H9 (cell line): ENCODE measurements around the gene DYNLT4. TPM values are rescaled to one million over a fixed set of nuclear protein-coding genes. Genes with fewer than 3 reads are reported as not detected.
A peak's percentile ranks its signal among the peaks of the same experiment; 100 is the strongest.
"Not testable (repeated sequence)": the region's sequence is repeated elsewhere in the genome, so short reads cannot be mapped to it uniquely, and the experiment has no call there.

Experiments
- DNase-seq: peaks from one replicate; pipeline ENCODE4 v3.0.0-alpha.2; 2017
- H2AFZ ChIP-seq: one replicate; pipeline ENCODE4 v1.6.1; 2013; ENCODE audit warnings: mild to moderate bottlenecking, low read length, control low read depth, moderate library complexity
- H2AK5ac ChIP-seq: 2 replicates; pipeline ENCODE4 v1.6.1; 2013; ENCODE audit warnings: low read length, control low read depth, mixed read lengths; ENCODE audit not compliant: insufficient read length
- H2BK120ac ChIP-seq: one replicate; pipeline ENCODE4 v1.6.1; 2013; ENCODE audit warnings: low read depth, mild to moderate bottlenecking, low read length, control low read depth, inconsistent platforms; ENCODE audit not compliant: poor library complexity, severe bottlenecking
- H2BK12ac ChIP-seq: 2 replicates; pipeline ENCODE4 v1.6.1; 2013; ENCODE audit warnings: low read length, control low read depth, mixed read lengths, low read depth; ENCODE audit not compliant: insufficient read length
- H2BK15ac ChIP-seq: 2 replicates; pipeline ENCODE4 v1.6.1; 2013; ENCODE audit warnings: low read depth, low read length, control low read depth
- H2BK20ac ChIP-seq: one replicate; pipeline ENCODE4 v1.6.1; 2013; ENCODE audit warnings: low read depth, mild to moderate bottlenecking, low read length, control low read depth, inconsistent platforms; ENCODE audit not compliant: poor library complexity, severe bottlenecking
- H2BK5ac ChIP-seq: 2 replicates; pipeline ENCODE4 v1.6.1; 2013; ENCODE audit warnings: low read length, control low read depth, mixed read lengths; ENCODE audit not compliant: insufficient read length
- H3K14ac ChIP-seq: 2 replicates; pipeline ENCODE4 v1.6.1; 2013; ENCODE audit warnings: low read length, control low read depth; ENCODE audit not compliant: insufficient read depth
- H3K18ac ChIP-seq: 2 replicates; pipeline ENCODE4 v1.6.1; 2013; ENCODE audit warnings: low read depth, mild to moderate bottlenecking, mixed read lengths, low read length, control low read depth; ENCODE audit not compliant: insufficient read length
- H3K23ac ChIP-seq: 2 replicates; pipeline ENCODE4 v1.6.1; 2013; ENCODE audit warnings: low read length, control low read depth, mixed read lengths, low read depth; ENCODE audit not compliant: insufficient read length
- H3K23me2 ChIP-seq: 2 replicates; pipeline ENCODE4 v1.6.1; 2013; ENCODE audit warnings: low read depth, mild to moderate bottlenecking, mixed read lengths, low read length, control low read depth; ENCODE audit not compliant: insufficient read length, poor library complexity, severe bottlenecking
- H3K27ac ChIP-seq: 2 replicates; pipeline ENCODE4 v1.5.1; 2013; ENCODE audit warnings: low read length, control low read depth, mixed read lengths, low read depth; ENCODE audit not compliant: insufficient read length
- H3K27me3 ChIP-seq: 2 replicates; pipeline ENCODE4 v1.6.1; 2013; ENCODE audit warnings: low read length, control low read depth, inconsistent platforms; ENCODE audit not compliant: insufficient read depth
- H3K4ac ChIP-seq: 2 replicates; pipeline ENCODE4 v1.6.1; 2013; ENCODE audit warnings: low read depth, mild to moderate bottlenecking, control low read depth, inconsistent platforms, low read length, moderate library complexity
- H3K4me1 ChIP-seq: 2 replicates; pipeline ENCODE4 v1.6.1; 2013; ENCODE audit warnings: low read length, control low read depth, inconsistent platforms; ENCODE audit not compliant: insufficient read depth
- H3K4me2 ChIP-seq: 2 replicates; pipeline ENCODE4 v1.6.1; 2013; ENCODE audit warnings: low read length, control low read depth, mixed read lengths; ENCODE audit not compliant: insufficient read length, insufficient read depth
- H3K56ac ChIP-seq: 2 replicates; pipeline ENCODE4 v1.6.1; 2013; ENCODE audit warnings: low read depth, mild to moderate bottlenecking, mixed read lengths, low read length, control low read depth; ENCODE audit not compliant: insufficient read length
- H3K79me1 ChIP-seq: 2 replicates; pipeline ENCODE4 v1.6.1; 2013; ENCODE audit warnings: low read depth, mild to moderate bottlenecking, moderate library complexity, low read length, control low read depth, inconsistent platforms; ENCODE audit not compliant: insufficient read depth, poor library complexity, severe bottlenecking
- H3K79me2 ChIP-seq: 2 replicates; pipeline ENCODE4 v1.6.1; 2013; ENCODE audit warnings: low read length, control low read depth, inconsistent platforms; ENCODE audit not compliant: insufficient read depth
- H3K9ac ChIP-seq: 2 replicates; pipeline ENCODE4 v1.6.1; 2013; ENCODE audit warnings: low read length, control low read depth, mixed read lengths; ENCODE audit not compliant: insufficient read length; ENCODE audit errors: extremely low read depth
- H3K9me3 ChIP-seq: one replicate; pipeline ENCODE4 v1.6.1; 2013; ENCODE audit warnings: low read depth, low read length, inconsistent platforms; ENCODE audit not compliant: control insufficient read depth
- H3T11ph ChIP-seq: one replicate; pipeline ENCODE4 v1.6.1; 2013; ENCODE audit warnings: mild to moderate bottlenecking, low read length, control low read depth, inconsistent platforms
- H4K20me1 ChIP-seq: one replicate; pipeline ENCODE4 v1.6.1; 2013; ENCODE audit not compliant: control insufficient read depth, insufficient read length, insufficient read depth
- H4K5ac ChIP-seq: 2 replicates; pipeline ENCODE4 v1.6.1; 2013; ENCODE audit warnings: low read depth, mild to moderate bottlenecking, mixed read lengths, low read length, control low read depth; ENCODE audit not compliant: insufficient read length
- H4K8ac ChIP-seq: replicated peaks from 2 replicates; pipeline ENCODE4 v1.6.1; 2013; ENCODE audit warnings: low read length, control low read depth, mixed read lengths, low read depth; ENCODE audit not compliant: insufficient read length
- H4K91ac ChIP-seq: 2 replicates; pipeline ENCODE4 v1.6.1; 2013; ENCODE audit warnings: low read depth, mild to moderate bottlenecking, moderate library complexity, mixed read lengths, low read length, control low read depth; ENCODE audit not compliant: insufficient read length
- H3K27ac Mint-ChIP-seq, 3 experiments: 2 replicates in 2 of 3; 3 replicates in 1 of 3; pipeline ENCODE4 v1.8.0; 2020 to 2021; ENCODE audit warnings: mixed read lengths in 3 of 3, mild to moderate bottlenecking in 1 of 3, moderate library complexity in 1 of 3
- H3K27me3 Mint-ChIP-seq: 2 replicates; pipeline ENCODE4 v1.8.0; 2021; ENCODE audit warnings: low read depth, mild to moderate bottlenecking, moderate library complexity, mixed read lengths
- H3K36me3 Mint-ChIP-seq, 3 experiments: 2 replicates in 2 of 3; 3 replicates in 1 of 3; pipeline ENCODE4 v1.8.0; 2020 to 2021; ENCODE audit warnings: low read depth in 3 of 3, mixed read lengths in 3 of 3; ENCODE audit not compliant: insufficient read depth in 1 of 3
- H3K4me1 Mint-ChIP-seq, 2 experiments: 2 replicates each; pipeline ENCODE4 v1.8.0; 2020; ENCODE audit warnings: mixed read lengths in 2 of 2
- H3K4me3 Mint-ChIP-seq, 2 experiments: 2 replicates in 1 of 2; 3 replicates in 1 of 2; pipeline ENCODE4 v1.8.0; 2020 to 2021; ENCODE audit warnings: mild to moderate bottlenecking in 2 of 2, mixed read lengths in 2 of 2, moderate library complexity in 1 of 2
- H3K9me3 Mint-ChIP-seq, 2 experiments: 2 replicates in 1 of 2; 3 replicates in 1 of 2; pipeline ENCODE4 v1.8.0; 2020; ENCODE audit warnings: mild to moderate bottlenecking in 2 of 2, mixed read lengths in 2 of 2, moderate library complexity in 1 of 2
- WGBS: extraction: QIAGEN DNeasy Blood & Tissue Kit; methylation state at CpG from one replicate; pipeline ENCODE4 v1.1.7; 2013; ENCODE audit warnings: missing lambda C conversion rate, low lambda C conversion rate, mixed read lengths; ENCODE audit not compliant: insufficient read length; ENCODE audit errors: extremely low coverage; 5-methylcytosine and 5-hydroxymethylcytosine counted together
- total RNA-seq: library from RNA; stranded (reverse); gene quantifications from 2 replicates; pipeline ENCODE4 v1.2.1, GENCODE V29; 2021
- TF ChIP-seq, protein P1 (sequence below): fragments of 200-600 bp; sonication (generic); conservative IDR thresholded peaks from 3 replicates; pipeline ENCODE4 v1.8.0; 2021; ENCODE audit warnings: antibody characterized with exemption, mild to moderate bottlenecking

The DYNLT4 gene
- total RNA-seq, 1 experiment from 2014 or later, result not detected

DNA sequence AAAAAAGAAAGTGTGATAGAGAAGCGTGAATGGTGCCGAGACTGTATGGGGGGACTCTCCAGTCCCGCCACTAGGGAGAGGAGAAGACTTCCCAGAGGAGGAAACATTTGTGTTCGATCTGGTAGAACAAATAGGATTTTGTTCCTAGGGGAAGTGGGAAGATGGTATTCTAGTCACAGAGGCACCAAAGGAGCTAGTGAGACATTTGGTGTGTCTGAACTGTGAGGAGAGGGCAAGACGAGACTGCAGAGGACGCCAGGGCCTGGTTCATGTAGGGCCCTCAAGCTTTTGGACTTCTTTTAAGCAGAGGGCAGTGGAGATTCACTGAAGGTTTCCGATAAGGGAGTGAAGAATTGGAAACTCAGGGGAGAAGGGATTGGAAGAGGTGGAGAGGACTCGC lies 4.1 kb upstream of the DYNLT4 start:
- Histone ChIP-seq H3T11ph (no peak overlapping the region), H3K9ac (no peak overlapping the region), H2BK20ac (no peak overlapping the region), H4K20me1 (no peaks in the 10 kb centered on the region), H2AFZ (no peak overlapping the region), H3K79me1 (no peaks in the 10 kb centered on the region), H3K14ac (no peak overlapping the region), H3K4me1 (peaks cover 10% of the 10 kb centered on the region; the same call in 1 of the 2 replicates), H4K8ac (no peak overlapping the region), H3K27ac (no peak overlapping the region), H3K4ac (no peak overlapping the region), H2BK120ac (no peak overlapping the region), H2BK15ac (no peak overlapping the region), H3K79me2 (no peaks in the 10 kb centered on the region), H3K56ac (no peak overlapping the region), H3K9me3 (no peaks in the 10 kb centered on the region), H4K91ac (no peak overlapping the region), H3K4me2 (no peak overlapping the region), H2AK5ac (no peak overlapping the region), H2BK12ac (no peak overlapping the region), H3K27me3 (no peaks in the 10 kb centered on the region), H3K18ac (no peak overlapping the region), H2BK5ac (no peak overlapping the region), H3K23me2 (peaks cover 7% of the 10 kb centered on the region), H4K5ac (no peak overlapping the region), H3K23ac (no peak overlapping the region)
- Mint-ChIP-seq H3K9me3 (no peaks in the 10 kb centered on the region), H3K27ac (peak overlapping the region in 1 of 3 experiments; percentile 38; a peak in 1 of 7 replicates), H3K27me3 (no peaks in the 10 kb centered on the region; the same call in 1 of the 2 replicates), H3K4me1 (peaks cover 38 to 49% of the 10 kb centered on the region in 2 experiments), H3K36me3 (peaks cover 0 to 7% (median 5%) of the 10 kb centered on the region in 3 experiments; a peak in 4 of 7 replicates), H3K4me3 (no peak overlapping the region)
- TF ChIP-seq, protein P1, sequence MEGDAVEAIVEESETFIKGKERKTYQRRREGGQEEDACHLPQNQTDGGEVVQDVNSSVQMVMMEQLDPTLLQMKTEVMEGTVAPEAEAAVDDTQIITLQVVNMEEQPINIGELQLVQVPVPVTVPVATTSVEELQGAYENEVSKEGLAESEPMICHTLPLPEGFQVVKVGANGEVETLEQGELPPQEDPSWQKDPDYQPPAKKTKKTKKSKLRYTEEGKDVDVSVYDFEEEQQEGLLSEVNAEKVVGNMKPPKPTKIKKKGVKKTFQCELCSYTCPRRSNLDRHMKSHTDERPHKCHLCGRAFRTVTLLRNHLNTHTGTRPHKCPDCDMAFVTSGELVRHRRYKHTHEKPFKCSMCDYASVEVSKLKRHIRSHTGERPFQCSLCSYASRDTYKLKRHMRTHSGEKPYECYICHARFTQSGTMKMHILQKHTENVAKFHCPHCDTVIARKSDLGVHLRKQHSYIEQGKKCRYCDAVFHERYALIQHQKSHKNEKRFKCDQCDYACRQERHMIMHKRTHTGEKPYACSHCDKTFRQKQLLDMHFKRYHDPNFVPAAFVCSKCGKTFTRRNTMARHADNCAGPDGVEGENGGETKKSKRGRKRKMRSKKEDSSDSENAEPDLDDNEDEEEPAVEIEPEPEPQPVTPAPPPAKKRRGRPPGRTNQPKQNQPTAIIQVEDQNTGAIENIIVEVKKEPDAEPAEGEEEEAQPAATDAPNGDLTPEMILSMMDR, result no peak
- DNase-seq, result no peak
- no CpG with 5 or more reads among the region's 8 CpGs for WGBS

DNA sequence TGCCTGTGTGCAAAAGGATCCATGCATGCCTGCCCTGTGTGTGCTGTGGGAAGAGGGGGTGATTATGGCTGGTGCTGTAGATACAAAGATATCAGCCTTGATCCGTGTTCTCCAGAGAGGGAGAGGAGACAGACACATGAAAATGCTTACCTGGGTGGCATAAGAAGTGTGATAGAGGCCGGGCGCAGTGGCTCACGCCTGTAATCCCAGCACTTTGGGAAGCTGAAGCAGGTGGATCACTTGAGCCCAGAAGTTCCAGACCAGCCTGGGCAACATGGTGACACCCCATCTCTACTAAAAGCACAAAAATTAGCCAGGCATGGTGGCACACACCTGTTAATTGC lies 3.6 kb upstream of the DYNLT4 start:
- not testable (repeated sequence) for H3K4me2 ChIP-seq, H3K27ac Mint-ChIP-seq, H3K79me2 ChIP-seq, DNase-seq, H3K18ac ChIP-seq, H3K27me3 Mint-ChIP-seq, H2BK15ac ChIP-seq, H4K91ac ChIP-seq, H3K23me2 ChIP-seq, H3K36me3 Mint-ChIP-seq, H3K9me3 Mint-ChIP-seq, H3K79me1 ChIP-seq, H3K4me3 Mint-ChIP-seq, H3T11ph ChIP-seq, H4K8ac ChIP-seq, H4K20me1 ChIP-seq, H2BK5ac ChIP-seq, H3K27ac ChIP-seq, H3K9me3 ChIP-seq, H2BK20ac ChIP-seq, H4K5ac ChIP-seq, H3K4ac ChIP-seq, H3K14ac ChIP-seq, H2AK5ac ChIP-seq, H2BK12ac ChIP-seq, H3K27me3 ChIP-seq, H2AFZ ChIP-seq, H3K23ac ChIP-seq, H3K56ac ChIP-seq, H3K9ac ChIP-seq, H2BK120ac ChIP-seq
- H3K4me1 Mint-ChIP-seq, result peaks cover 38 to 49% of the 10 kb centered on the region in 2 experiments
- peaks cover 10% of the 10 kb centered on the region; the same call in 1 of the 2 replicates for H3K4me1 ChIP-seq
- WGBS, result no CpG with 5 or more reads among the region's 4 CpGs
